ENCODE data around the gene LAMB4. TPM values are rescaled to one million over a fixed set of nuclear protein-coding genes. Genes with fewer than 3 reads are reported as not detected.
A peak's percentile ranks its signal among the peaks of the same experiment; 100 is the strongest.

Gene LAMB4
- total and polyA plus RNA-seq, 10 donors = 0.03 to 0.94 (median 0.22) TPM; not detected in 2

- Histone ChIP-seq H3K9me3 (no peaks in the 10 kb centered on the region), H3K27ac (peak overlapping the region in 2 of 8 donors; percentile 5 to 23), H3K4me1 (no peaks in the 10 kb centered on the region), H3K36me3 (peaks cover 0 to 33% (median 0%) of the 10 kb centered on the region in 6 donors), H3K4me3 (no peak overlapping the region), H3K27me3 (replicated peaks in 1 of 7) (no peaks in the 10 kb centered on the region)
- intact Hi-C loops (cut with DNase I; ENCODE audit: low total_unique reads) = no loop called here
- DNase-seq = no peak
- 71 to 83% (median 78%) methylated on average over 9 of the region's 9 CpGs for WGBS, 5 donors
- TF ChIP-seq CTCF (IDR thresholded peaks at IDR 0.05 in 8 of 11, conservative IDR thresholded peaks at IDR 0.05 in 3 of 11) (no peak), POLR2AphosphoS5 (IDR thresholded peaks at IDR 0.05) (no peak), POLR2A (IDR thresholded peaks at IDR 0.05) (no peak)
Measured at GRCh38 chr7:107982042-107982840, 147.9 kb downstream of the LAMB4 start.

DNA sequence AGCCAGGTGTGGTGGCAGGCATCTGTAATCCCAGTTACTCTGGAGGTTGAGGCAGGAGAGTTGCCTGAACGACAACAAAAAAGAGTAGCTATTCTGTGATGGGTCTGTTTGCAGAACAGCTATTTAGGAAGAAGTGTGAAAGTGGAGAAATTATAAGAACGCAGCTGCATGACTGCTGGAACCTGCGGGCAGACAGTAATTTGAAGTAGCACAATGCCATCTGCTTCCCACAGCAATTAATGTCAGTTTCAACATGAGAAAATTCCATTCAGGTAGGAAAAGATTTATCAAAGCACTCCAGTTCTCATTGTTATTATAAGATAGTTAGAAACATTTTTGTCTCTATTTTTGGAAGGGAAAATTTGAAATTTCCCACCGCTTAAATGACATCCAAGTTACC is 148.7 kb downstream of the LAMB4 start:
- Histone ChIP-seq H3K27me3 (replicated peaks in 1 of 7) (no peaks in the 10 kb centered on the region), H3K4me3 (no peak overlapping the region), H3K36me3 (peaks cover 0 to 35% (median 0%) of the 10 kb centered on the region in 6 donors), H3K27ac (peak overlapping the region in 1 of 8 donors; percentile 23), H3K4me1 (no peaks in the 10 kb centered on the region), H3K9me3 (no peaks in the 10 kb centered on the region)
- no peak for DNase-seq
- intact Hi-C loops (cut with DNase I; ENCODE audit: low total_unique reads) = no loop called here
- TF ChIP-seq POLR2AphosphoS5 (IDR thresholded peaks at IDR 0.05) (no peak), POLR2A (IDR thresholded peaks at IDR 0.05) (no peak), CTCF (IDR thresholded peaks at IDR 0.05 in 8 of 11, conservative IDR thresholded peaks at IDR 0.05 in 3 of 11) (no peak)
- 75 to 88% (median 78%) methylated on average over 4 of the region's 4 CpGs for WGBS, 5 donors

DNA sequence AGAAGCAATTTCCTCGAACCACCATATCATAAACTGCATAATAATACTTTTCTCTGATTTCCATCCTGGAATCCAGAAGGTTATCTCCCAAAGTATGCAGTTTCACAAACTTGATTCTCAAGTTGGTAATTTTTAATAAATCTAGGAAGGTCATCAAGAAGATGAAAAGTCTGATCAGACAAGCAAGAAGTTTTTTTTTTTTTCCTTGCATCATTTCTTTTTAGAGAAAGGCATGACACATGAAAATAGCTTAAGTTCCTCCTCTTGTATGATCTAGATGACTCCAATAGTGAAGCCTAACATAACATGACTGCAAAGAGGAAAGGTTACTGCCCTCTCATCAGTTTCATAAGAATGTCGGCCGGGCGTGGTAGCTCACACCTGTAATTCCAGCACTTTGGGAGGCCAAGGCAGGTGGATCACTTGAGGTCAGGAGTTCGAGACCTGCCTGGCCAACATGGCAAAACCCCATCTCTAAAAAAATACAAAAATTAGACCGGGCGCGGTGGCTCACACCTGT is 149.4 kb downstream of the LAMB4 start:
- DNase-seq = no peak
- H3K4me1 ChIP-seq = no peaks in the 10 kb centered on the region
- intact Hi-C loops (cut with DNase I; ENCODE audit: low total_unique reads) = no loop called here
- H3K27me3 ChIP-seq (replicated peaks in 1 of 7) = no peaks in the 10 kb centered on the region
- no peak for TF ChIP-seq POLR2A (IDR thresholded peaks at IDR 0.05)
- no peak for TF ChIP-seq CTCF (IDR thresholded peaks at IDR 0.05 in 8 of 11, conservative IDR thresholded peaks at IDR 0.05 in 3 of 11)
- TF ChIP-seq POLR2AphosphoS5 (IDR thresholded peaks at IDR 0.05) = no peak
- H3K4me3 ChIP-seq = no peak overlapping the region
- no peaks in the 10 kb centered on the region for H3K9me3 ChIP-seq
- peaks cover 0 to 38% (median 0%) of the 10 kb centered on the region in 6 donors for H3K36me3 ChIP-seq
- WGBS, 5 donors = 94 to 96% (median 95%) methylated on average over 8 of the region's 8 CpGs
- no peak overlapping the region for H3K27ac ChIP-seq

- 92 to 98% (median 94%) methylated on average over 3 of the region's 3 CpGs for WGBS, 5 donors
- DNase-seq = no peak
- TF ChIP-seq POLR2A (IDR thresholded peaks at IDR 0.05) (no peak), POLR2AphosphoS5 (IDR thresholded peaks at IDR 0.05) (no peak), CTCF (IDR thresholded peaks at IDR 0.05 in 8 of 11, conservative IDR thresholded peaks at IDR 0.05 in 3 of 11) (no peak)
- H3K4me3 ChIP-seq = no peak overlapping the region
- H3K9me3 ChIP-seq = no peaks in the 10 kb centered on the region
- H3K27me3 ChIP-seq (replicated peaks in 1 of 7) = no peaks in the 10 kb centered on the region
- peaks cover 0 to 38% (median 0%) of the 10 kb centered on the region in 6 donors for H3K36me3 ChIP-seq
- no peak overlapping the region for H3K27ac ChIP-seq
- intact Hi-C loops (cut with DNase I; ENCODE audit: low total_unique reads) = no loop called here
- no peaks in the 10 kb centered on the region for H3K4me1 ChIP-seq
Measured at GRCh38 chr7:107980171-107980570, 150.0 kb downstream of the LAMB4 start.
